HG02678 (cell line): ENCODE measurements around the gene STAM2.
A peak's percentile ranks its signal among the peaks of the same experiment; 100 is the strongest.
"Not testable (repeated sequence)": the region's sequence is repeated elsewhere in the genome, so short reads cannot be mapped to it uniquely, and the experiment has no call there.

ENCODE experiments used
- ATAC-seq: cut with Tn5 transposase; IDR thresholded peaks from one replicate; pipeline ENCODE4 v1.9.1; 2021; ENCODE audit warnings: mild to moderate bottlenecking, moderate library complexity; ENCODE audit not compliant: unreplicated experiment

The STAM2 gene

DNA sequence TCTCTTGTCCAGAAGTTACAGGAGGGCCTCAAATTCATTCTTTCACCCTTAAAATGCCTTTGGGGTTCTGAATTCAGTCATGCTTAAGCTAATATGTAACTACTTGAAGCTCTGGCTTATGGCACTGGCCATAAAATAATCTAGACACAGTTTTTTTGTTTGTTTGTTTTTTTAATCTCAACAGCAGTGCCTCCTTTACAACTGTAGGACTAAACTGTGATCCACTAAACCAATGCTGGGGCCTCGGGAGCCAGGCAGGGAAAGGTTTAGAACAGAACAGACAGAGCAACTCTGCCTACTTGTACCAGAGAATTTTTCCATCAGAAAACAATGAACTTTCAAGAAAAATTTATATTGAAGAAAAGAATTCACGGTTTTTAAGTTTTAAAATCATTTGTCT is 1.7 kb downstream of the STAM2 start:
- no peak for ATAC-seq

DNA sequence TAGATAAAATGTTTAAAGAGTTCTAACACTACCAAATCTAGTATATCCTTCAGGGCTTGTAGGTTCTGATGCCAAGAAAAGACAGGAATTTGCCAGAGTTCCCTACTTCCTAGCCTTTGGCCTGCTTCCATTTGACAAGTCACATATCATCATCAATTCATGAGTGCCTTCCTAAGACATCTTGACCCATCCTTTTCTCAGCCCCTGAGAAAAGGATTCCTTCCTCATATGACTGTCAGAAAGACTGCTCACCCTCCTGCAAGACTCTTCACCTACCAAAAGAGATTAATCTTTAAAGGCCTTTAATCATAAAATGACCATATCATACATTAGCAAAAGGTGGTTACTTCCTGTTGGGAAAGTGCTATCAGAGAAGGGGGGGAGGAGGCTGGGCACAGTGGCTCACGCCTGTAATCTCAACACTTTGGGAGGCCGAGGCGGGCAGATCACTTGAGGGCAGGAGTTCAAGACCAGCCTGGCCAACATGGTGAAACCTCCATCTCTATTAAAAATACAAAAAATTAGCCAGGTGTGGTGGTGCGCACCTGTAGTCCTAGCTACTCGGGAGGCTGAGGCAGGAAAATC is 3.3 kb downstream of the STAM2 start:
- not testable (repeated sequence) for ATAC-seq

DNA sequence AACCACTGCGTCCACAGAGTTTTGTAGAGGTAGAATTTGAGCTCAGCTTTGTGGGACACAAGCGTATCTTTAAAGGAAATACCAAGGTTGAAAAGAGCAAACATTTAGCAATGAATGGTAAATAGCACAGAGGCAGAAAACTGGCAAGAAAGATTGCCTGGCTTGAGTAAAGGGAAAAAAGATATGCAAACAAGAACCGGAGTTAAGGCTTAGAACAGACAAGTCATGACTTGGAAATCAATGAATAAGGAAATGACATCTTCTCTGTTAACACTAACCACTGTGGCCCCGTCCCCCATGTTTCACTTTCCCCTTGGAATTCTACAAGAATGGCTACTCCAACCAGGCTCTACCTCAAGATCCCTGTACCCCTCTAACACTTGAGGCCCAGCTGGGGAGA is 3.8 kb downstream of the STAM2 start:
- no peak for ATAC-seq

DNA sequence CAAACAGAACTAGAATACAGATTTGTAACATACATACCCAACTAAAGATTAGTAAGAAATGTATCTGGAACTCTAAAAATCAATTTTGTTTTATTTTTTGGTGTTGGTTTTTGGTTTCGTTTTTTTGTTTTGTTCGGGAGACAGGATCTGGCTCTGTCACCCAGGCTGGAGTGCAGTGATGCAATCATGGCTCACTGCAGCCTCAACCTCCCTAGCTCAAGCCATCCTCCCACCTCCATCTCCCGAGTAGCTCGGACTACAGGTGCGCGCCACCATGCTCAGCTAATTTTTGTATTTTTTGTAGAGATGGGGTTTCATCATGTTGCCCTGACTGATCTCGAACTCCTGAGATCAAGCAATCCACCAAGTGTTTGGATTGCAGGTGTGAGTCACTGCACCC is 6.4 kb downstream of the STAM2 start:
- ATAC-seq = not testable (repeated sequence)

DNA sequence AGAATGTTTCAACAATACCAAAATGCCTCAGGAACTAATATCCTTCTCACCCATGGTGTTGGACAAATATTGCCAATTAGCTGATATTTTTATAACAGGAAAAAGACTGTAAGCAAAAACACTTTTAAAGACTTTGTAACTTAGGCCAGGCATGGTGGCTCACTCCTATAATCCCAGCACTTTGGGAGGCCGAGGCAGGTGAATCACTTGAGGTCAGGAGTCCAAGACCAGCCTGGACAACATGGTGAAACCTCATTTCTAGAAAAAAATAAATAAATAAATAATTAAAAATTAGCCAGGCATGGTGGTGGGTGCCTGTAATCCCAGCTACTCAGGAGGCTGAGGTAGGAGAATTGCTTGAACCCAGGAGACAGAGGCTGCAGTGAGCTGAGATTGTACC is 8.1 kb downstream of the STAM2 start:
- ATAC-seq = not testable (repeated sequence)

DNA sequence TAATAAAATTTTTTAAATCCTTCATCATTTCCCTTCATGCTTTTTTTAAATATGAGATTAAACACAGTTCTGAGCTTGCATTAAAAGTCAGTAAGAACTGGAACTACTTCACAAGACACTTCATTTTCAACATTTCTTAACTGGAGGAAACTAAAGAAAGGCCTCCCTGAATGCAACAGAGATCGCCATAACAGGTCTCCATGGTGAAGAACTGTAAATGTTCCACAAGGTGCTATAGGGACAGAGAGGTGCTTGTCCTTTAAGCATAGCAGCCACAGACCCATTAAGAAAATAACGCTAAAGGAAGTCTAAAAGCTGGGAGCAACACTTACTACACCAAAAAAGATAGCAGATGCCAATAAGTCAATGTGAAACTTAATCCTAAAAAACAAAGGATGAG is 8.5 kb downstream of the STAM2 start:
- ATAC-seq = peak; percentile 31

DNA sequence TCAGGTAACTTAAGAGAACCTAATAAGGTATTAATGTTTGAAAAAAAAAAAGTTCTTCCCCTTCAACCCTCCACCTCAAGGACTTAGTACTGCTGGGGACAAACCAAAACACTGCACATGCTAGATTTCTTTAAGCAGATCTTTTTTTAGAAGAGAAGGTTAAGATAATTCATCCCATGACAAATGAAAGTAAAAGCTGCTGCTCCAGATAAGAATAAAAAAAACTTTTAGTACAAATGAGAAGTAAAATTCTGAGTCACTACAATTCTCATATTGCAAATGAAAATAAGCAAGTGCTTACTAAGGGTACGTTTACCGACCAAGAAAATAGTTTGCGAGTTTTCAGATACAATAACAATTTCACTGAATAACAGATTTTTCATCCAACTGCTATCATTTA is 8.9 kb downstream of the STAM2 start:
- peak; percentile 79 for ATAC-seq

DNA sequence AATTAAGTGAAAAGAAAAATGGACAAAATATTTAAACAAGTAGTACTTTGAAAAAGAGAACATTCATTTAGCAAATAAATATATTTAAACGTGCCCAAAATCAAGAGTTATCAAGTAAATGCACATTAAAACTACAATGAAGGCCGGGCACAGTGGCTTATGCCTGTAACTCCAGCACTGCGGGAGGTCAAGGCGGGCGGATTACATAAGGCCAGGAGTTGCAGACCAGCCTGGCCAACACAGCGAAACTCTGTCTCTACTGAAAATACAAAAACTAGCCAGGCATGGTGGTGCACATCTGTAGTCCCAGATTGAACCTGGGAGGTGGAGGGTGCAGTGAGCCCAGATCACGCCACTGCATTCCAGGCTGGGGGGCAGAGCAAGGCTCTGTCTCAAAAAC is 9.8 kb downstream of the STAM2 start:
- ATAC-seq = no peak

DNA sequence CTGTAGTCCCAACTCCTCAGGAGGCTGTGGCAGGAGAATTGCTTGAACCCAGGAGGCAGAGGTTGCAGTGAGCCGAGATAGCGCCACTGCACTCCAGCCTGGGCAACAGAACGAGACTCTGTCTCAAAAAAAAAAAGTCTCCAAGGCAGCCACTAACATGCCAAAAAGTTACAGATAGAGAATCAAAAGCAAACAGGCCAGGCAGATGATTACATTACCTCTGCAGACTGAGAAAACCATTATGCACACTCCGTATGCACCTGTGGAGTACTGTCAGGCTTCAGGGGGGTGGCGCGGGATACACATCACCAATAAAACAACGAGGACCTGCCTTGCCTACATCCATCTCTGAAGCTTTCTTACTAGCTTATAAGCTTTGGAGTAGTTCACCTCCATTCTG is 10.3 kb downstream of the STAM2 start:
- ATAC-seq = no peak

DNA sequence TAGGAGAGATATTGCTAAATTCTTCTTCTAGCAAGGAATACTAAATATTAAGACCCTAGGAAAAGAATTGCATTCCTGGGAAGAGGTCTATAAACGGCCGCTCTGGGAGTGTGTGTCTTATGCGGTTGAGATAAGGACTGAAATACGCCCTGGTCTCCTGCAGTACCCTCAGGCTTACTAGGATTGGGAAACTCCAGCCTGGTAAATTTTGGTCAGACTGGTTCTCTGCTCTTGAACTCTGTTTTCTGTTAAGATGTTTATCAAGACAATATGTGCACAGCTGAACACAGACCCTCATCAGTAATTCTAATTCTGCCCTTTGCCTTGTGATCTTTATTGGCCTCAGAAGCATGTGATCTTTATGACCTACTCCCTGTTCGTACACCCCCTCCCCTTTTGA is 11.9 kb downstream of the STAM2 start:
- ATAC-seq = not testable (repeated sequence)

DNA sequence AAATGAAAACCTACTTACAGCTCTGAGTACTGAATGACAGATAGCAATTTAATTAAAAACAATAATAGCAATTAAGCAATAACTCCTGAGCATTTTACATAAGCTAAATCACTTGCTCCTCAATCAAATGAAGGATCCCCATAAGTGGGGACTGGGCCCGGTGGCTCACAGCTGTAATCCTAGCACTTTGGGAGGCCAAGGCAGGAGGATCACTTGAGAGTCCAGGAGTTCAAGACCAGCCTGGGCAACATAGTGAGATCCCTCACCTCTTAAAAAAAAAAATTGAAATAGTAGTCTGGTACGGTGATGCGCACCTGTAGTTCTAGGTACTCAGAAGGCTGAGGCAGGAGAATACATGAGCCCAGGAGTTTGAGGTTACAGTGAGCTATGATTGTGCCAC is 13.4 kb downstream of the STAM2 start:
- ATAC-seq = no peak

DNA sequence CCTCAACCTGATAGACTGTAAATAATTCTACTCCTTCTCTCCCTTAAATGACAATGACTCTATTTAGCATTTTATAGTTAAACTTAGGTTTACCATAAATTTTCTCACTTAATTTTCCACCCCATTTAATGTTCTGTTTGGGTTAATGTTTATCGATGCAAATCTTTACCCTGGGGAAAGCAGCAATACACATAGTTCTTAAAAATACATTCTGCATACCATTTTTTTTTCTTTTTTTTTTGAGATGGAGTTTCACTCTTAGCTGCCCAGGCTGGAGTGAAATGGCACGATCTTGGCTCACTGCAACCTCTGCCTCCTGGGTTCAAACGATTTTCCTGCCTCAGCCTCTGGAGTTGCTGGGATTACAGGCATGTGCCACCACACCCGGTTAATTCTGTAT is 14.0 kb downstream of the STAM2 start:
- peak; percentile 56 for ATAC-seq

DNA sequence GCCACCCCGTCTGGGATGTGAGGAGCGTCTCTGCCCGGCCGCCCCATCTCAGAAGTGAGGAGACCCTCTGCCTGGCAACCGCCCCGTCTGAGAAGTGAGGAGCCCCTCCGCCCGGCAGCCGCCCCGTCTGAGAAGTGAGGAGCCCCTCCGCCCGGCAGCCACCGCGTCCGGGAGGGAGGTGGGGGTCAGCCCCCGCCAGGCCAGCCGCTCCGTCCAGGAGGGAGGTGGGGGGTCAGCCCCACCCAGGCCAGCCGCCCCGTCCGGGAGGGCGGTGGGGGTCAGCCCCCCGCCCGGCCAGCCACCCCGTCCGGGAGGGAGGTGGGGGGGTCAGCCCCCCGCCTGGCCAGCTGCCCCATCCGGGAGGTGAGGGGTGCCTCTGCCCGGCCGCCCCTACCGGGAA is 15.2 kb downstream of the STAM2 start:
- not testable (repeated sequence) for ATAC-seq

DNA sequence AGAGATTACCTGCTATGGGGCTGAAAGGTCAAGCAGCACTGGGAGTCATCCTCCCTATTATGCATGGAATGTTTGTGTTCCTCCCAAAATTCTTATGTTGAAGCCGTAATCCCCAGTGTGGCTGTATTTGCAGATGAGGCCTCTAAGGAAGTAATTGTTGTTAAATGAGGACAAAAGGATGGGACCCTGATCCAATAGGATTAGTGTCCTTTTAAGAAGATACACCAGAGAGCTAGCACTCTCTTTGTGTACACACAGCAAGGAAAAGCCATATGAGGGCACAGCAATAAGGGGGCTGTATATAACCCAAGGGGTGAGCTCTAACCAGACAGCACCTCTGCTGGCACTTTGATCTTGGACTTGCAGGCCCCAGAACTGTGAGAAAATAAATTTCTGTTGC is 18.3 kb downstream of the STAM2 start:
- ATAC-seq = no peak

DNA sequence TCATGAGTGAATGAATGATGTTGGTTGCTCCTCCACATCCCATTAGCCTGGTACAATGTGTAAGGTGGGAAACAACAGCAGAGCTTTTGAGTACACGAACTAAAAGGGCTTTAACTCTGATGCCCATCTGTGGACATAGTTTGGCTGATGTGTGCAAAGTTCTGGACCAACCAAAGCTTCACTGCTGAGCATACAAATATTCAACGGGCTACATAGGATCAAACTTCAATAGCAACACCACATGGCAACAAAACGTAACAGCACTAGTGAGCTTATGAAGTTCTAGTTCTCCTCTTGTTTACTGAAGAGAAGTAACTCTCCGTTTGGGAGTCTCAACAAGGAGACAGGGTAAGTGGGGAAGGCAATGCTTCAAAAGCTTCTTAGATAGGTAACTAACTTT is 20.4 kb downstream of the STAM2 start:
- no peak for ATAC-seq

DNA sequence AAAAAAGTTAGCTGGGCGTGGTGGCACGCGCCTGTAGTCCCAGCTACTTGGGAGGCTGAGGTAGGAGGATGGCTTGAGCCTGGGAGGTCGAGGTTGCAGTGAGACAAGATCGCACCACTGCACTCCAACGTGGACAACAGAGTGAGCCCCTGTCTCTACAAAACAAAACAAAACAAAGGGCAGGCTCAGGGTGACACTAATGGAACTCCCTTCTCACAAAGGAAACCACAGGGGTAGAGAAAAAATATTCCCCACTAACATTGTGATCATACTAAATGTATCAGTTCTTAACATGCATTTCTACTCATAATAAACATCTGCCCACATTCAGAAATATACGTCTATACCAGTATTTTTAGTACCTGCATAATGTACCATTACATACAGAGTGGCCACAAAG is 21.1 kb downstream of the STAM2 start:
- no peak for ATAC-seq

DNA sequence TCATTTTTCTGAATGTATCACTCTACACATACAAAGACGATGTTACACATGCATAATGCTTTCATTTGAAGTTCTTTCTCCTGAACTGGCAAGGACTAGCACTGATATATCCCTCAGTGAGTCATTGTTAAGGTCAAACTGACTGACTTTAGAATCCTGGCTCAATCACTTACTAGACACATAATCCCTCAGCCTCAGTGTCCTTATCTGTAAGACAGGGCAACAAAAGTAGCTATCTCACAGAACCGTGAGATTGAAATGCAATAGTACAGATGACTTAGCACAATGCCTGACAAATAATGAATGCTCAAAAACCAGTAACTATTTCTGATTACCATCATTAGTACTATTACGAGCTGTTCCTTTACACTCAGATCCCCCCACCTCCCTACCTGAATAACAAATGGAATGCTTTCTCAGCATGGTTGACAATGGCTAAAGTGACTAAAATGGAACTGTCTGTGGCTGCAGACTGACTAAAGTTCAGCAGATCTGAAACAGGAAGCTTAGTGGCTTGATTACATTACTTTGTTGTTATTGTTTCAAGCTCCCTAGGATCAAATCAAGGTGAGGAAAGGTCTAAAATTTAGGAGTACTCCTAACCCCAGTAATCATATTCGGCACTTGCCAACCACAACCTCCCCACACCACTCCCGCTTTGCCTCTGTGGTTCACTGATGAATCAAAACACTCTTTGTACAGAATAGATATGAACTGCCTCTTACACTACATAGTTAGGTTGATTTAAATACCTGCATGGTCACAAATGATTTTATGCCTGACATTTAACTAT is 40.9 kb downstream of the STAM2 start:
- ATAC-seq = peak; percentile 72

DNA sequence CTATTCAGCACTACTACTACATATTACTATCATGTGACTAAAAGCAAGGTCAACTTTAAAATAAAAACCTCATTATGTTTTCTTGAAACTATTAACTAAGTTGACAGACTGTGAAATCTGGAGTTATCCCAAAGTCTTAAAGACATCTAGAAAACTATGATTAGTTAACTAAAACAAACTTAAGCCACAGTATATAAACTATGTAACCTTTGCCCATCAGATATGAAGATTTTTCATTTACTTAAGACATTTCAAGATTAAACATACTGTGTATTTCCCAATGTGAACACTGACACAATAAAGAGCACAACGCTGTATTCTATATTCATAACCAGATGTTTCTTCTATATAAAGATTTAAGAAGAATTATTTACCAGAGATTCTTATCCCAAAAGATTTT is 43.3 kb downstream of the STAM2 start:
- no peak for ATAC-seq

DNA sequence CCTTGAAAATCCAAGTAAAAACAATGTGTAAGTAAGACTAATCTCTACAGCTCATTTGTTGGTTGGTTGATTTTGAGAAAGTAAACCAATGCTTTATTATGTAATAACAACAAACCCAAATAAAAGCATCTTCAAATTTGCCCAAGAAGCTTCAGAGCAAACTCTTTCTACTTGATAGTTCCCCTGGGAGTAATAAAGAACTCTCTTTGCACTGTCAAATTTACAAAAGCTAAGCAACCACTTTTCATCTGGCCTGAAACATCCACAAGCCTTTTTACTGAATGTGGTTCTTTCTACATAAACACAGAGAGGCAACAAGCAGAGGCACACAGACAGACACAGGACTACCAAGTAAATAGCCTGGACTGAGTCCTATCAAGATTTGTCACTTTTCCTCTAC is 47.9 kb downstream of the STAM2 start:
- no peak for ATAC-seq

DNA sequence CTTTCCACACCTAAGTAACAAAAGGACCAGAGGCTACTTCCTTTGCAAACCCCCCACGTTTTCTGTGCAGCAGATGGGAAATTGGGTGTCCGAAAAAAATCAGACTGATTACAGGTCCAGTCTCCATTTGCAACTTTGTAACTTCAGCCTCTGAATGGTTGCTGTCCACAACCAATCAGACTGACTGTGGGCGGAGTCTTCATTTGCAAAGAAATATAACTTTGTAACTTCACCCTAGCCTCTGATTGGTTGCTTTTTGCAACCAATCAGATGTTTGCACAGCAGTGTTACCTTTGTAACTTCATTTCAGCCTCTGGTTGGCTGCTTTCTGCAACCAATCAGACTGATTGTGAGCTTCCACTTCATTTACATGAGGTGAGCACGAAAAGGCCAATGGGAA is 48.9 kb downstream of the STAM2 start:
- no peak for ATAC-seq

DNA sequence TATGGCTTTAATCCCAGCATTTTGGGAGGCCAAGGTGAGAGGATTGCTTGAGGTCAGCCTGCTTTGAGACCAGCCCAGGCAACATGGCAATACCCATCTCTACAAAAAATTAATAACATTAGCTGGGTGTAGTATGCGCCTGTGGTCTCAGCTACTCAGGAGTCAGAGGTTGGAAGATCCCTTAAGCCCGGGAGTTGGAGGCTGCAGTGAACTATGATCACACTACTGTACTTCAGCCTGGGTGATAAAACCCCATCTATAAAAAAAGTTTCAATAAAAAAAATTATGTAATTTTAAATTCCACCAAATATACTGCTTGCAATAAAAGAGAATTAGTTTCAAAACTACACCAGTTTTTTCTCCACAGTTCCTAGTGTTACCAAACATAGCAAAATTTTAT is 53.4 kb downstream of the STAM2 start:
- ATAC-seq = no peak

DNA sequence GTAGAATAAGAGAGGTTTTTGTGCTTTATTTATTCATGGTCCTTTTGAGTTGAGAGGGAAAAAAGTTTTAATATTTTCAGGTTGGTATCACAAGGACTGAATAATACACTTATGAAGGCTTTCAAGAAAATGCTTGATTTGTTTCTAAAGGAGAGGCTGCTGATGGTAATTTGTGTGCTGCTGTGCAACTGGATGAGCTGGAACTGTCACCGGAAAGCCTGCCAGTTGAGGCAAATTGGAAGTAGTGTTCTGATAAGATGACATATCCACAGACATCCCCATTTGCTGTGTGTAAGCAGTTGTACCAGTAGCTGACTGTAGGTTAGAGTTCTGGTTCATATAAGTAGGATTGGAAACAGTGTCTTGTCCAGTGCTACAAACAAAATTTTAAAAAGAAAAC is 55.1 kb downstream of the STAM2 start:
- ATAC-seq = no peak

DNA sequence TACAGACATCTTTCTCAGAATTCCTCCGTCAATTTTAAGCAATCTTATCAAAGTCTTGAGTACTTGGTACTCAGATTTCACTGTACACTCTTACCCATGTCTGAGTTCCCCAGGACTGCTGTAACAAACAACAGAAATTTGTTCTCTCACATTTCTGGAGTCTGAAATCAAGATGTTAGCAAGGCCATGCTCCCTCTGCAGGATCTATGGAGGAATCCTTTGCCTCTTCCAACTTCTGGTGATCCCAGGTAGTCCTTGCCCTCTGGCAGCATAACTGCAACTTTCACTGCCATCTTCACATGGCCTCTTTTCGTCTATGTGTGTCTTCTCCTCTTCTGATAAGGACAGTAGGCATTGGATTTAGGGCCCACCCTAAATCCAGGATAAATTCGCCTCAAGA is 59.6 kb downstream of the STAM2 start:
- ATAC-seq = no peak
